Mesendoderm (in vitro differentiated cells): ENCODE measurements around the gene TMEM54.

Source experiments
- DNase-seq: peaks from one replicate; pipeline ENCODE4 v3.0.0; 2013
- H2AK5ac ChIP-seq: 2 replicates; pipeline ENCODE4 v1.6.1; 2013; ENCODE audit warnings: low read length, inconsistent platforms
- H2BK120ac ChIP-seq: 2 replicates; pipeline ENCODE4 v1.6.1; 2013; ENCODE audit warnings: low read depth, mild to moderate bottlenecking, low read length, moderate library complexity, mixed read lengths
- H2BK15ac ChIP-seq: replicated peaks from 2 replicates; pipeline ENCODE4 v1.6.1; 2013; ENCODE audit warnings: low read depth, mild to moderate bottlenecking, moderate library complexity
- H2BK5ac ChIP-seq: 2 replicates; pipeline ENCODE4 v1.6.1; 2013; ENCODE audit warnings: low read length, inconsistent platforms
- H3K18ac ChIP-seq: 2 replicates; pipeline ENCODE4 v1.6.1; 2013; ENCODE audit warnings: mild to moderate bottlenecking, low read length, mixed read lengths
- H3K23ac ChIP-seq: one replicate; pipeline ENCODE4 v1.6.1; 2013; ENCODE audit warnings: low read length
- H3K27ac ChIP-seq: 2 replicates; pipeline ENCODE4 v1.5.1; 2013; ENCODE audit warnings: low read depth, mild to moderate bottlenecking, inconsistent platforms, low read length, moderate library complexity
- H3K27me3 ChIP-seq: 2 replicates; pipeline ENCODE4 v1.6.1; 2013; ENCODE audit warnings: low read length, control low read depth, mild to moderate bottlenecking, inconsistent platforms; ENCODE audit not compliant: insufficient read depth, poor library complexity
- H3K36me3 ChIP-seq: 2 replicates; pipeline ENCODE4 v1.6.1; 2013; ENCODE audit warnings: low read length, inconsistent platforms; ENCODE audit not compliant: control insufficient read depth, insufficient read depth
- H3K4ac ChIP-seq: one replicate; pipeline ENCODE4 v1.6.1; 2013; ENCODE audit warnings: low read depth, mild to moderate bottlenecking, low read length, moderate library complexity
- H3K4me1 ChIP-seq: 2 replicates; pipeline ENCODE4 v1.6.1; 2013; ENCODE audit warnings: low read depth, low read length, inconsistent platforms; ENCODE audit not compliant: control insufficient read depth
- H3K4me2 ChIP-seq: 2 replicates; pipeline ENCODE4 v1.6.1; 2013; ENCODE audit warnings: low read length
- H3K4me3 ChIP-seq: 2 replicates; pipeline ENCODE4 v1.5.1; 2013; ENCODE audit warnings: mild to moderate bottlenecking, low read length
- H3K56ac ChIP-seq: one replicate; pipeline ENCODE4 v1.6.1; 2013; ENCODE audit warnings: low read length
- H3K79me1 ChIP-seq: 2 replicates; pipeline ENCODE4 v1.6.1; 2013; ENCODE audit warnings: low read length, inconsistent platforms
- H3K79me2 ChIP-seq: 2 replicates; pipeline ENCODE4 v1.6.1; 2013; ENCODE audit warnings: mild to moderate bottlenecking, low read length; ENCODE audit not compliant: control insufficient read depth, insufficient read depth
- H3K9ac ChIP-seq: 2 replicates; pipeline ENCODE4 v1.6.1; 2013; ENCODE audit warnings: low read length, inconsistent platforms
- H4K5ac ChIP-seq: one replicate; pipeline ENCODE4 v1.6.1; 2013; ENCODE audit warnings: low read length
- H4K8ac ChIP-seq: one replicate; pipeline ENCODE4 v1.6.1; 2013; ENCODE audit warnings: low read depth, mild to moderate bottlenecking, control low read depth, low read length, moderate library complexity
- WGBS: extraction: QIAGEN DNeasy Blood & Tissue Kit; methylation state at CpG from one replicate; pipeline ENCODE4 v1.1.7; 2013; ENCODE audit warnings: low lambda C conversion rate, missing lambda C conversion rate; ENCODE audit not compliant: insufficient coverage; ENCODE audit errors: extremely low coverage; 5-methylcytosine and 5-hydroxymethylcytosine counted together

The TMEM54 gene

GRCh38 chr1:32888134-32888533 lies 13.1 kb downstream of the TMEM54 start:
- H3K27ac ChIP-seq, result no peak overlapping the region
- H3K4me2 ChIP-seq, result no peak overlapping the region
- H3K36me3 ChIP-seq, result no peaks in the 10 kb centered on the region
- H2BK120ac ChIP-seq, result no peak overlapping the region
- no peak overlapping the region for H3K18ac ChIP-seq
- H2AK5ac ChIP-seq, result no peak overlapping the region
- no peak overlapping the region for H3K4ac ChIP-seq
- no peak overlapping the region for H2BK15ac ChIP-seq
- no peak for DNase-seq
- H3K79me1 ChIP-seq, result no peaks in the 10 kb centered on the region
- no peak overlapping the region for H4K5ac ChIP-seq
- H3K79me2 ChIP-seq, result no peaks in the 10 kb centered on the region
- no peak overlapping the region for H3K23ac ChIP-seq
- peaks cover 3% of the 10 kb centered on the region for H3K27me3 ChIP-seq
- no peak overlapping the region for H3K9ac ChIP-seq
- H3K4me1 ChIP-seq, result no peaks in the 10 kb centered on the region
- H3K56ac ChIP-seq, result no peak overlapping the region
- WGBS, result no CpG with 5 or more reads among the region's 3 CpGs
- H4K8ac ChIP-seq, result no peak overlapping the region
- H3K4me3 ChIP-seq, result no peak overlapping the region
- H2BK5ac ChIP-seq, result no peak overlapping the region

- no CpG with 5 or more reads among the region's 12 CpGs for WGBS
- no peak overlapping the region for H2BK5ac ChIP-seq
- no peak overlapping the region for H4K5ac ChIP-seq
- no peak overlapping the region for H4K8ac ChIP-seq
- H3K36me3 ChIP-seq, result no peaks in the 10 kb centered on the region
- H3K4me1 ChIP-seq, result no peaks in the 10 kb centered on the region
- no peak overlapping the region for H3K27ac ChIP-seq
- H3K27me3 ChIP-seq, result peaks cover 3% of the 10 kb centered on the region
- H3K9ac ChIP-seq, result no peak overlapping the region
- no peak overlapping the region for H2BK15ac ChIP-seq
- H2BK120ac ChIP-seq, result no peak overlapping the region
- no peak overlapping the region for H3K56ac ChIP-seq
- H3K4me2 ChIP-seq, result no peak overlapping the region
- no peak overlapping the region for H3K4ac ChIP-seq
- DNase-seq, result no peak
- H3K23ac ChIP-seq, result no peak overlapping the region
- no peaks in the 10 kb centered on the region for H3K79me1 ChIP-seq
- H3K4me3 ChIP-seq, result no peak overlapping the region
- H3K79me2 ChIP-seq, result no peaks in the 10 kb centered on the region
- no peak overlapping the region for H3K18ac ChIP-seq
- H2AK5ac ChIP-seq, result no peak overlapping the region
Measured at GRCh38 chr1:32887623-32888022, 13.6 kb downstream of the TMEM54 start.

- Histone ChIP-seq H4K8ac (no peak overlapping the region), H2AK5ac (no peak overlapping the region), H3K56ac (no peak overlapping the region), H2BK15ac (no peak overlapping the region), H3K79me2 (no peaks in the 10 kb centered on the region), H3K4me2 (no peak overlapping the region), H3K4ac (no peak overlapping the region), H3K27me3 (peaks cover 3% of the 10 kb centered on the region), H3K18ac (no peak overlapping the region), H4K5ac (no peak overlapping the region), H3K79me1 (no peaks in the 10 kb centered on the region), H3K4me3 (no peak overlapping the region), H3K9ac (no peak overlapping the region), H3K27ac (no peak overlapping the region), H3K23ac (no peak overlapping the region), H3K4me1 (no peaks in the 10 kb centered on the region), H2BK5ac (no peak overlapping the region), H2BK120ac (no peak overlapping the region), H3K36me3 (no peaks in the 10 kb centered on the region)
- WGBS, result no CpG with 5 or more reads among the region's 19 CpGs
- no peak for DNase-seq
Measured at GRCh38 chr1:32886828-32887414, 14.3 kb downstream of the TMEM54 start.

- Histone ChIP-seq H4K5ac (no peak within 1 kb of the TSS), H3K27me3 (peaks cover 3% of the 10 kb centered on the region), H3K79me1 (no peaks in the 10 kb centered on the region), H2BK120ac (no peak within 1 kb of the TSS), H3K23ac (no peak within 1 kb of the TSS), H2BK5ac (no peak within 1 kb of the TSS), H3K56ac (no peak within 1 kb of the TSS), H3K4me1 (no peaks in the 10 kb centered on the region), H2AK5ac (no peak within 1 kb of the TSS), H3K79me2 (no peaks in the 10 kb centered on the region), H3K18ac (no peak within 1 kb of the TSS), H3K36me3 (no peaks in the 10 kb centered on the region), H3K4ac (no peak within 1 kb of the TSS), H3K4me2 (no peak within 1 kb of the TSS), H2BK15ac (no peak within 1 kb of the TSS), H3K27ac (no peak within 1 kb of the TSS), H4K8ac (no peak within 1 kb of the TSS), H3K4me3 (no peak within 1 kb of the TSS), H3K9ac (no peak within 1 kb of the TSS)
- DNase-seq, result peak; percentile 75
- WGBS, result no CpG with 5 or more reads among the region's 79 CpGs
Measured at GRCh38 chr1:32886004-32886827, 15.0 kb downstream of the TMEM54 start, which contains the start of gene HPCA. Gene HPCA (plus strand): TSS chr1:32886491. CDS start chr1:32888899, 2,408 bp downstream.

- WGBS, result no CpG with 5 or more reads among the region's 8 CpGs
- Histone ChIP-seq H3K27ac (no peak overlapping the region), H4K5ac (no peak overlapping the region), H2BK5ac (no peak overlapping the region), H3K4ac (no peak overlapping the region), H3K36me3 (no peaks in the 10 kb centered on the region), H2BK15ac (no peak overlapping the region), H3K9ac (no peak overlapping the region), H3K4me3 (no peak overlapping the region), H3K27me3 (peaks cover 3% of the 10 kb centered on the region), H3K79me1 (no peaks in the 10 kb centered on the region), H2AK5ac (no peak overlapping the region), H3K18ac (no peak overlapping the region), H3K4me1 (no peaks in the 10 kb centered on the region), H3K56ac (no peak overlapping the region), H3K23ac (no peak overlapping the region), H3K79me2 (no peaks in the 10 kb centered on the region), H3K4me2 (no peak overlapping the region), H2BK120ac (no peak overlapping the region), H4K8ac (no peak overlapping the region)
- DNase-seq, result no peak
Measured at GRCh38 chr1:32885676-32886003, 15.5 kb downstream of the TMEM54 start.
